NCI-H2227 (cell line): Measurements from ENCODE around the gene C1QTNF4.
A peak's percentile ranks its signal among the peaks of the same experiment; 100 is the strongest.
"Not testable (repeated sequence)": the region's sequence is repeated elsewhere in the genome, so short reads cannot be mapped to it uniquely, and the experiment has no call there.

Experiments used
- DNase-seq: peaks from one replicate; lab custom pipeline; 2025; ENCODE audit not compliant: unreplicated experiment; lab: John Stamatoyannopoulos, UW

Gene C1QTNF4

DNA sequence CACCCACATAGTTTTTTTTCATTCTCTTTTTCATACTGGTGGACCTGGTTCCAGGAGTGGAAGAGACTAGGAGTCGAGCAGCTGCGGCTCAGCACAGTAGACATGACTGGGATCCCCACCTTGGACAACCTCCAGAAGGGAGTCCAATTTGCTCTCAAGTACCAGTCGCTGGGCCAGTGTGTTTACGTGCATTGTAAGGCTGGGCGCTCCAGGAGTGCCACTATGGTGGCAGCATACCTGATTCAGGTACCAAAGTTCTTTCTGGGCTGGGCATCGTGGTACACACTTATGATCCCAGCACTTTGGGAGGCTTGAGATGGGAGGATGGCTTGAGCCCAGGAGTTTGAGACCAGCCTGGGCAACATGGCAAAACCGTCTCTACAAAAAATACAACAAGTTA lies 24.6 kb downstream of the C1QTNF4 start:
- DNase-seq = no peak

DNA sequence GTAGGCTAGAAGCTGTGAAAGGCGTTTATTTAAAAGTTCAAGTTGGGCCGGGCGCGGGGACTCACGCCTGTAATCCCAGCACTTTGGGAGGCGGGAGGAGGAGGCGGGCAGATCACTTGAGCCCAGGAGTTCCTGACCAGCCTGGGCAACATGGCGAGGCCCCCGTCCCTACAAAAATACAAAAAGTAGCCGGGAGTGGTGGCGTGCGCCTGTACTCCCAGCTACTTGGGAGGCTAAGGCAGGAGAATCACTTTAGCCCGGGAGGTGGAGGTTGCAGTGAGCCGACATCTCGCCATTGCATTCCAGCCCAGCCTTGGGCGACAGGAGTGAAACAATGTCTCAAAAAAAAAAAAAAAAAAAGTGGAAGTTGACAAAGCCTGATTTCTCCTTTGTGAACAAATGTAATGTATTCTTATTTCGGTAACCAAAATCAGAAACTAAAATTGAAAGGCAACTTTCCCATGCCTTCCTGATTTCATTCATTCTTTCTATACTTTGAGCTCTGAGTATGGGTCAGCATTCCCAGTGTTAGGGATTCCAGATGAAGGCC lies 28.0 kb downstream of the C1QTNF4 start:
- no peak for DNase-seq

DNA sequence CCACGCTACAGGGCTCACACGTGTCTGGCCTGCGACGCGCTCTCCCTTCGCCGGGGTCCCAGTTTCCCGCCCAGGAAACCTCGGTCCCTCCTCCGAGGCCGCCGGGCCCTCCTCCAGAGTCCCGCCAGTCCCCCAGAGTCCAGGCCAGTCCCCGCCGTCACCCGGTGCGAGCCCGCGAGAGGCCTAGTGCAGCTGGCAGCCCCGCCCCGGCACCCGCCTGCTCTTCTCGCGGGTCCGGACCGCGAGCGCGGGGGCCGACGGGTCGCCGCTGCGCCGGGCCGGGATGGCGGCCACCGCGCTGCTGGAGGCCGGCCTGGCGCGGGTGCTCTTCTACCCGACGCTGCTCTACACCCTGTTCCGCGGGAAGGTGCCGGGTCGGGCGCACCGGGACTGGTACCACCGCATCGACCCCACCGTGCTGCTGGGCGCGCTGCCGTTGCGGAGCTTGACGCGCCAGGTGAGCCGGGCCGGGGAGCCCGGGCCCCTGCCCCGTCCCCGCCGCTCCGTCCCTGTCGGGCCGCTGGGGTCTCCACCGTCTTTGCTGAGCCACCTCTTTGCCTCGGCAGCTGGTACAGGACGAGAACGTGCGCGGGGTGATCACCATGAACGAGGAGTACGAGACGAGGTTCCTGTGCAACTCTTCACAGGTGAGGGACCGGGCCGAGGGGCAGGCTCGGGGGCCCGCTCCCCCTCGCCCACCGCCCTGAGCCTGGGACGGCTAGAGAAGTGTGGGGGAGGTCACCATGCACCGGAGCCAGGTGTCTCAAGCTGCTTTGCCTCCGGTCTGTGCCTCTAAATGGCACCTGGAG lies 28.7 kb downstream of the C1QTNF4 start, which contains the start of gene PTPMT1:
TSS of gene PTPMT1 (plus strand) at position 260 of the 809 bp plus-strand sequence. CDS start at position 284, 24 bp downstream.
- peak; percentile 85 for DNase-seq

DNA sequence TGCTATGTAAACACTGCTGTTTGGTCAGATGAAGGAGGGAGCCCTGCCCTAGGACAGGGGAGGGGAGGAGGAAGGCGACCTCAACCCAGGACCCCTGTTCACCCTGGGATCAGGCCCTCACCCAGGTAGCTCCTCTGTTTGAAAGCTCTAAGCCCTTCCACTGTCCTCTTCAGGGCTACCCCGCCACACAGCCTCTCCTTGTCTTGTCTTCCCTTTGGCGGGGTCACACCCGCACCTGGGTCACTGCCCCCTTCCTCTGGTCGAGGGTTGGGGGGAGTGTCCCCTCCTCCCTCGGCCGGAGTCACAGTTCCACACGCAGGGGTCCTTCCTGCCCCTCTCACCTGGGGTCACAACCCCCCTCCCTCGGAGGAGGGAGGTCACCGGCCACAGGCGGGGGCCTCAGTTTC lies 29.3 kb downstream of the C1QTNF4 start:
- no peak for DNase-seq

DNA sequence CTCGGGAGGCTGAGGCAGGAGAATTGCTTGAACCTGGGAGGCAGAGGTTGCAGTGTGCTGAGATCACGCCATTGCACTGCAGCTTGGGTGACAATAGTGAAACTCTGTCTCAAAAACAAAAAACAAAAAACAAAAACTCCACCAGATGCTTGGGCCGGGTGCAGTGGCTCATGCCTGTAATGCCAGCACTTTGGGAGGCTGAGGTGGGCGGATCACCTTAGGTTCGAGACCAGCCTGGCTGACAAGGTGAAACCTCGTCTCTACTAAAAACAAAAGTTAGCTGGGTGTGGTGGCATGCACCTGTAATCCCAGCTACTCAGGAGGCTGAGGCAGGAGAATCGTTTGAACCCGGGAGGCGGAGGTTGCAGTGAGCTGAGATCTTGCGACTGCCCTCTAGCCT lies 29.8 kb downstream of the C1QTNF4 start:
- DNase-seq = not testable (repeated sequence)

DNA sequence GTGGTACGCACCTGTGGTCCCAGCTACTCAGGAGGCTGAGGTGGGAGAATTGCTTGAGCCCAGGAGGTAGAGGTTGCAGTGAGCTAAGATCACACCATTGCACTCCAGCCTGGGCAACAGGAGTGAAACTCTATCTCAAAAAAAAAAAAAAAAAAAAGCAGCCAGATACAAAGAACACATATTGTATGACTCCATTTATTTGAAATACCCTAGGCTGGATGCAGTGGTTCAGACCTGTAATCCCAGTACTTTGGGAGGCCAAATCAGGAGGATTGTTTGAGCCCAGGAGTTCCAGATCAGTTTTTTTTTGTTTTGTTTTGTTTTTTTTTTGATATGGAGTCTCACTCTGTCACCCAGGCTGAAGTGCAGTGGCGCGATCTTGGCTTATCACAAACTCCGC lies 31.8 kb downstream of the C1QTNF4 start:
- DNase-seq = not testable (repeated sequence)

DNA sequence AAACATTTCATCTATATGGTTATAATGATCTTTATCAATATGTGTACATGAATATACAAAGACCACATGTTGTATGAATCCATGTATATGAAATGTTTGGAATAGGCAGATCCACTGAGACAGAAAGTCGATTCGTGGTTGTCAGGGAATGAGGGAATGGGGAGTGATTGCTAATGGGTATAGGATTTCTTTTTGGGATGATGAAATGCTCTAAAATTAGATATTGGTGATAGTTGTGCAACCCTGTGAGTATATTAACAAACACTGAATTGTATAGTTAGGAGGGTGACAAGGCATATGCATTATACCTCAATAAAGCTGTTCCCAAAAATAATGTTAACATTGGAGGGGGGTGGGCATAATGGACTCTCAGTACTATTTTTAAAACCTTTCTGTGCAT lies 33.8 kb downstream of the C1QTNF4 start:
- no peak for DNase-seq

DNA sequence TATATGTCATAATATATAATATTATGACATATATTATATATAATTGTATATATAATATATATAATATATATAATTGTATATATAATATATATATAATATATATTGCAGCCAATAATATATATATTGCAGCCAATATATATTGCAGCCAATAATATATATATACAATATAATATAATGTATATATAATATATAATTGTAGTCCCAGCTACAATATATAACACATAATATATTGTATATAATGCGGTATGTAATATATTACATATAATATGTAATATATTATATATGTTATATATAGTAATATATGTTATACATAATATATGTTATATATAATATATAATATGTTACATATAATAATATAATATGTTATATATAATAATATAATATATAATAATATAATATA lies 35.5 kb downstream of the C1QTNF4 start:
- DNase-seq = no peak

DNA sequence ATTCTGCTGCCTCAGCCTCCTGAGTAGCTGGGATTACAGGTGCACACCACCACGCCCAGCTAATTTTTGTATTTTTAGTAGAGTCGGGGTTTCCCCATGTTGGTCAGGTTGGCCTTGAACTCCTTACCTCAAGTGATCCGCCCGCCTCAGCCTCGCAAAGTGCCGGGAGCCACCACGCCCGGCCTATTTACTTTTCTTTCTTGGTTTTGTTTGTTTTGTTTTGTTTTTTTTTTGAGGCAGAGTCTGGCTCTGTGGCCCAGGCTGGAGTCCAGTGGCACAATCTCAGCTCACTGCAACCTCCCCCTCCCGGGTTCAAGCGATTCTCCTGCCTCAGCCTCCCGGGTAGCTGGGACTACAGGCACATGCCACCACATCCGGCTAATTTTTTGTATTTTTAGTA lies 37.2 kb downstream of the C1QTNF4 start:
- not testable (repeated sequence) for DNase-seq

DNA sequence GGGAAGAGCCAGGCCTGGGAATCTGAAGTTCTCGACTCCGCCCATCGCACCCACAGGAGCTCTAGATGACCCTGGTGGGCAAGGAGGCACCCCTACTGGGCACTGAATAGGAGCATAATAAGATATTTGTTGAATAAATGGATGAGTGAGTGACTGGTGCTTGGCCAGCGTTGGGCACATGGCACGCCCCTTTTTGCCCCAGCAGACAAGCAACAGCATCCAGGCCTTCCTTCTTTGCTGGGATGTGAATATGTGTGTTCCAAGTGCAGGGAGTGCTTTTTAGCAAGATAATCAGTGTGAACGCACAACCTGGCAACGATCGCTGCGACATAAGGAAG lies 40.8 kb downstream of the C1QTNF4 start:
- DNase-seq = peak; percentile 86

DNA sequence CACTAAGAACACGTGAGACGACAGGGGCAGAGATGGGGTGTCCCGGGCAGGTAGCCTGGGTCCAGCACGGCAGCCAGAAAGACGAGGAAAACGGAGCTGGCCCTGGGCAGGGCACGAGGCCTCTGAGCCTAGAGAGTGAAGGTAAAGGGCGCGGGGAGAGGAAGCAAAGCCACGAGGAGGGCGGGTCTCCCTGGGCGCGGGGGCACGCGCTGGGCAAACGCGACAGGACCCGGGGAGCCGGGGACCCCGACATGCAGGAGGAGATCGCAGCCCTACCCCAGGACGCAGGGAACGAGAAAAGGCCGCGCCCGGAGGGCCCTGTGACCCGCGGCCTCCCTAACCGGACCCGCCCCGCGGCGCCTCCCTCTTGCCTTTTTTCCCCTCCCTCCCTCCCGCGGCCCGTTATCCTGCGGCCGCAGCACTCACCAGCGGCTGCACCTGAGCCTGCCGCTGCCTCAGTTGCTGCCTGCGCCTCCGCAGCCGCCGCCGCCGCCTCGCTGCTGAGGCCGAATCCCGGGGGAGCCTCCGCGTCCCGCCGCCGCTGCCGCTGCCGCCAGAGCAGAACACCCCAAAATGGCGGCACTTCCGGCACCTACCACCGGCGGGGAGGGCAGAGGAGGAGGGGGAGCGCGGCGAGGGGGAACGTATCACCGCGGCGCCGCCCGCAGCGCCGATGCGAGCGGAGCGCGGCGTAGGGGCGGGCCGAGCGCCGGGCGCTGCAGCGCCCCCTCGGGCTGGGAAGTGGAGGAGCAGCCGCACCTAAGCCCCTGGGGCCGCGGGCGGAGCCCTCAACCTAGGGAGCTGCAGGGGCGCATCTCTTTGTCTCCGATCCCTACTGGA lies 41.4 kb downstream of the C1QTNF4 start, which contains the start of gene CELF1:
TSS of gene CELF1 (minus strand) at position 567 of the 840 bp plus-strand sequence. CDS start 53,609 bp downstream, outside the sequence.
- peak; percentile 96 for DNase-seq

DNA sequence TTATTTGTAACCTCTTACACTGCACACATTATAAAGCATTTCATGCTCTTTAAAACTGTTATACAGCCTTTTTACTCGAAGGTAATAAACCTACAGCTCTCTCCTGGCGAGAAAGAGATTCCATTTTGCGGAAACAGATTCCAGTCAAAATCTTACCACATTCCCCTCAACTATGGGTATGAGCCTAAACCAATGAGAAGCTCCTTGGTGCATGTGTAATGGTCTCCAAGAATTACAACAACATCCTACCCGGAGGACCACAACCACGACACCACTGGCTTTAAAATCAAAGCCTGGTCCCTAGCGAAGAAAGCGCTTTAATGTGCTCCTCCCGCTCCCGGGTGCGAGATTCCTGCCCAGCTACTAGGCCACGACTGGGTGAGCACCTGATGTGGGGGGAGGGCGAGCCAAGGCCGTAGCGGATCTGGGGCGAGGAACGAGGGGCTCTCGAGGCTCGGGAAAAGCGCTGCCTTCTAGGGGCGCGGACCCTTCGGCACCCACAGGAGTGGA lies 42.1 kb downstream of the C1QTNF4 start:
- DNase-seq = peak; percentile 40

DNA sequence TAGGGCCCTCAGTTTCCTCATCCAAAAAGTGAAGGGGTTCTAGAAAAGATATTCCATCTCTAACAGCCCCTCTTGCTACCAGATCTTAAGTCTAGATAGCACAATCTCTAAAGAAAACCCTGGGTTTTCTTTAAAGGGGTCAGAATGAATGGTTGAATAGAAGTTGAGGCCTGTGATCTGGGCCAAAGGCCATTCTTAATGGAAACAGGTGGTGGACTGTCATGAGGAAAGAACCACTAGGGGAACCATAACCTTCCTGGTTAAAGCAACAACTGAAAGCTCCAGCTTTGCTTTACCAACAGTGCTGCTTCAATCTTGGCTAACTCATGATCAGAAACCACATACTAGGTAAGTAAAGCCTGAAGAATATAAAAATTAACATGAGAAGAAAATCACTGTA lies 43.1 kb downstream of the C1QTNF4 start:
- DNase-seq = peak; percentile 13

DNA sequence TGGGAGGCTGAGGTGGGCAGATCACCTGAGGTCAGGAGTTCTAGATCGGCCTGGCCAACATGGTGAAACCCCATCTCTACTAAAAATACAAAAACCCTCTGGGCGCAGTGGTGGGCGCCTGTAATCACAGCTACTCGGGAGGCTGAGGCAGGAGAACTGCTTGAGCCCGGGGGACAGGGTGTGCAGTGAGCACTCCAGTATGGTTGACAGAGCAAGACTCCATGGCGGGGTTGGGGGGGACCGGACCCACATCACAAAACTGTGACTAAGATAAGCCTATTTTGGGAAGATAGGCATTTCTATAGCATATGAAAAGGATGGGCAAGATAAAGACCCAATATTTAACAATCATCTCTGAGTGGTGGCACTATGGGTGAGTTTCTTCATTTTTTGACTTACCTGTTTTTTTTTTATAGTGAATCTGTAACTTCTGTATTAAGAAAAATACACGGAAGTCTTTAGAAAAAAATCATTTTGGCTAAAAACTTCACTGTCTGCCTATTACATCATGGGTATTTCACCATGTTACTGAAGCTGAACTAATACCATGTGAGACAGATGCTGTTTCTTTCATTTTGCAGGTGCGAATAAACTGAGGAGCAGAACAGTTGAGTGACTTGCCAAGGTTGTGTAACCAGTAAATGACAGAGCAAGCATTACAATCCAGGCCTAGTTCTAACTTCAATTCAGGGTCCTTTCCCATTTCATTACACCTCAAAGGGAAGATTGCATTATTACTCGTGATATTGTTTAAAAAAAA lies 43.7 kb downstream of the C1QTNF4 start:
- no peak for DNase-seq

DNA sequence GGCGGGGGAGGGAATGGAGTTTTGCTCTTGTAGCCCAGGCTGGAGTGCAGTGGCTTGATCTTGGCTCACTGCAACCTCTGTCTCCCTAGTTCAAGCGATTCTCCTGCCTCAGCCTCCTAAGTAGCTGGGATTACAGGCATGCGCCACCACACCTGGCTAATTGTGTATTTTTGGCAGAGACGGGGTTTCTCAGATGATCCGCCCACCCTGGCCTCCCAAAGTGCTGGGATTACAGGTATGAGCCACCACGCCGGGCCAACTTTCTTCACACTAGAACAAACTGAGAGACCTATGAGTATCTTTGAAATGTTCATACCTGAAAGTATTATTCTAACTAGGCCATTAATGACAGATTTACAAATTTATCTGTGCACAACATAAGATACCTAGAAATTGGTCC lies 47.9 kb downstream of the C1QTNF4 start:
- DNase-seq = not testable (repeated sequence)

DNA sequence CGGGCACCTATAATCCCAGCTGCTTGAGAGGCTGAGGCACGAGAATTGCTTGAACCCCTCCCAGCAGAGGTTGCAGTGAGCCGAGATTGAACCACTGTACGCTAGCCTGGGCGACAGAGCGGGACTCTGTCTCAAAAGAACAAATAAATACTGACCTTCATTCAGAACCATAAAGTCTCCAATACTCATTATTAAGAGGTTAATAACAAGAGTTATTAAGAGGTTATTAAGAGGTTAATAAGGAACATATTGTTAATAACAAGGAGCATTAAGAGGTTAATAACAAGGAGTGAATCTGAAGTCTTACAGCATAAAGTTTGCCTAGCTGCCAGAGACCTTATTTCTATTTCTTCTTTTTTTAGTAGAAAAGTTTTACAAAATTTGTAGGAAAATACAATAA lies 48.9 kb downstream of the C1QTNF4 start:
- DNase-seq = no peak

DNA sequence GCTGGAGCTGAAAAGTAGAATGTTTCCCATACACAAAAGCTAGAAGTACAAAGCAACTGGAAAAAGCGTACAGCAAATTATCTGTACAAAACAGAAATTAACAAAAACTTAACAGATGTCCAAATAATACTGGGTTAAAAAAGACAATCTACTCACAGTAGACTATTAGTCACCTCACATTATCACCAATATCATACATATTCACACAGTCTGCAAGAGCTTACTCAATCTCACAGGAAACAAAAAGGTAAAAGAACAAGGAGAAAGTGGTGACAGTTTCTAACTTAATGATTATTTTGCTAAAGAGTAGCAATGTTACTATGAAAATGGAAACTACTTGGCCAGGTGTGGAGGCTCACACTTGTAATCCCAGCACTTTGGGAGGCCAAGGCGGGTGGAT lies 53.1 kb downstream of the C1QTNF4 start:
- DNase-seq = no peak

DNA sequence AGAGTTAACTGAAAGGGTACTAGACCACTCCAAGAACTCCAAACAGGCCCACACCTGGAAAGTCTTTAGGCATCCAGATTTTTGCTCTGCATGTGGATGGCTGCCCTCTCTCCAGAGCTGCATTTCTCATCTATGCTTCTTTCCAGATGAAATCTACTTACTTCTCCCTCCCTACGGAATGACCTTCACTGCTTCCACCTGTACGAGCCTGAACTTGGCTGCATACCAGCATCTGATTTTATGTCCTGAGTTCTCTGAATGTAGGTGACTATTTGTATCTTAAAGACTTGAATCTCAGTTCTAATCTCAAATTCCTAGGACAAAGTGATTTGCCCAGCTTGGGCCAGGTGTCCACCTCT lies 54.6 kb downstream of the C1QTNF4 start:
- DNase-seq = no peak
